Measurements from ENCODE around the gene SNRPD2.

Gene SNRPD2

GRCh38 chr19:45653634-45654033 lies 38.1 kb downstream of the SNRPD2 start:
- no peak for DNase-seq

- DNase-seq, result no peak
Observed at GRCh38 chr19:45650722-45651121, 41.0 kb downstream of the SNRPD2 start.

- DNase-seq, result no peak
Observed at GRCh38 chr19:45646345-45646698, 45.4 kb downstream of the SNRPD2 start.

GRCh38 chr19:45645631-45646344 lies 46.0 kb downstream of the SNRPD2 start:
- peak; percentile 91 for DNase-seq

GRCh38 chr19:45645068-45645630 lies 46.6 kb downstream of the SNRPD2 start:
- no peak for DNase-seq

GRCh38 chr19:45643927-45644771 lies 47.6 kb downstream of the SNRPD2 start:
- DNase-seq, result no peak

- DNase-seq, result peak; percentile 55
Observed at GRCh38 chr19:45643024-45643926, 48.5 kb downstream of the SNRPD2 start.

GRCh38 chr19:45641274-45642105 lies 50.3 kb downstream of the SNRPD2 start:
- DNase-seq, result no peak

GRCh38 chr19:45640849-45641273 lies 50.9 kb downstream of the SNRPD2 start:
- DNase-seq, result no peak

GRCh38 chr19:45638930-45639729 lies 52.6 kb downstream of the SNRPD2 start, which contains the start of gene EML2:
EML2 (minus strand) TSS chr19:45639397; CDS start chr19:45639376, 21 bp downstream.
- DNase-seq, result peak; percentile 5

- DNase-seq, result no peak
Observed at GRCh38 chr19:45637890-45638667, 53.7 kb downstream of the SNRPD2 start.
